ENCODE data around the gene BTNL3.

DNA sequence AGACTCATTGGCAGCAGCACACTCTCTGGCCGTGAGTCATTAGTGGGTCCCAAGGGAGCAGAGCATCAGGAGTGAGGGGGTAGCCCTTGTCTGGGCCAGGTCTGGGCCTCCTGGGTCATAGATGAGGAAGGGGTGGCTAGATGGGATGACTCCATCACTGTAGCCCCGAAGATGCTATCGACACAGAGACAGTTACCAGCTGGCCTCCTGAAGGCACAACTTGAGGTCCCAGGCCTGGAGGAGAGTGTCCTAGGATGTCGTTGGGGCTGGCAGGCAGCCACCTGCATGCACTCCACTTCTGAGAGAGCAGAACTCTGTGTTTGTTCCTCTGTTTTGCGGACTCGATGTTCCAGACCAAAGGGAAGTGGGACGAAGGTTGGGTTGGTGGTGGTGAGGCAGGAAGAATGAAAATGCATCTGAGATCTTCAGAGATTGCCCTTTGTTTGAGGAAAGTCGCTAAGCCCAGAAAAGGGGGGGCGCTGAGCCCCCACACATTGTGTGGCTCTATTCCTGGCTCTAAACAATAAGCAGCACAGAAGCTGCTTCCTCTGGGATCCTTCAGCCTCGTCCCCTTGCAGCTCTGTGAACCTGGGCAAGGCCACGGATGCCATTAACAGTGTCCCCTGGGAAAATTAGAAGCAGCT is 56.1 kb downstream of the BTNL3 start:
- TF ChIP-seq, protein P1, sequence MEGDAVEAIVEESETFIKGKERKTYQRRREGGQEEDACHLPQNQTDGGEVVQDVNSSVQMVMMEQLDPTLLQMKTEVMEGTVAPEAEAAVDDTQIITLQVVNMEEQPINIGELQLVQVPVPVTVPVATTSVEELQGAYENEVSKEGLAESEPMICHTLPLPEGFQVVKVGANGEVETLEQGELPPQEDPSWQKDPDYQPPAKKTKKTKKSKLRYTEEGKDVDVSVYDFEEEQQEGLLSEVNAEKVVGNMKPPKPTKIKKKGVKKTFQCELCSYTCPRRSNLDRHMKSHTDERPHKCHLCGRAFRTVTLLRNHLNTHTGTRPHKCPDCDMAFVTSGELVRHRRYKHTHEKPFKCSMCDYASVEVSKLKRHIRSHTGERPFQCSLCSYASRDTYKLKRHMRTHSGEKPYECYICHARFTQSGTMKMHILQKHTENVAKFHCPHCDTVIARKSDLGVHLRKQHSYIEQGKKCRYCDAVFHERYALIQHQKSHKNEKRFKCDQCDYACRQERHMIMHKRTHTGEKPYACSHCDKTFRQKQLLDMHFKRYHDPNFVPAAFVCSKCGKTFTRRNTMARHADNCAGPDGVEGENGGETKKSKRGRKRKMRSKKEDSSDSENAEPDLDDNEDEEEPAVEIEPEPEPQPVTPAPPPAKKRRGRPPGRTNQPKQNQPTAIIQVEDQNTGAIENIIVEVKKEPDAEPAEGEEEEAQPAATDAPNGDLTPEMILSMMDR (IDR thresholded peaks at IDR 0.05; ENCODE audit: poor library complexity) = no peak
- TF ChIP-seq EZH2phosphoT487 (IDR thresholded peaks at IDR 0.05; ENCODE audit: low read depth, severe bottlenecking, unreplicated experiment) = no peak
- TF ChIP-seq EZH2 (IDR thresholded peaks at IDR 0.05; ENCODE audit: borderline replicate concordance) = no peak
